Measurements from ENCODE around the gene SCAP. TPM values are rescaled to one million over a fixed set of nuclear protein-coding genes. Genes with fewer than 3 reads are reported as not detected.
A peak's percentile ranks its signal among the peaks of the same experiment; 100 is the strongest.

The SCAP gene
- total and polyA plus RNA-seq, 2 of the 4 experiments (the other 2 are of a cell fraction), result 25.3 to 34.6 TPM

DNA sequence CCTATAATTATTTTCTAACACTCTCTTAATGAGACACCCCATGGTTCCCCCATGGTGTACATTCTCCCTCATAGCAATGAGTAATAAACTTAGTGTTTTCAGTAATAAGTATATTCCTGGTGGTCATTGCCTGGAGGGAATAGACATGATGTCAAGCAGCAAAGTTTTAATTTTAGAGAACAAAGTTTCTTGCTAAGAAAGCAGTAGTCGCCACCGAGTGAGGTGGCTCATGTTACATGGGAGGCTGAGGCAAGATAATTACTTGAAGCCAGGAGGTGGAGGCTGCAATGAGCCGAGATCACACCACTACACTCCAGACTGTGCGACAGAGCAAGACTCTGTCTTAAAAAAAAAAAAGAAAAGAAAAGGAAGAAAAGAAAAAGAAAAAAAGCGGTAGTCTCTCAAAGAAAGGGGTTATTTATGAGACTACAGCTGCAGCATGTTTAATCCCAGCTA is 40.2 kb upstream of the SCAP start:
- Histone ChIP-seq H3K4me3 (ENCODE audit: insufficient read depth, low read depth, low read length) (no peak overlapping the region), H2AFZ (replicated peaks; ENCODE audit: low read length, poor library complexity) (no peak overlapping the region), H2BK120ac (ENCODE audit: low read depth, low read length) (no peak overlapping the region), H2AK5ac (ENCODE audit: low read depth, low read length) (no peak overlapping the region), H4K91ac (ENCODE audit: insufficient read depth, low read depth, low read length) (no peak overlapping the region), H2AK9ac (replicated peaks; ENCODE audit: low read depth, low read length, poor library complexity) (no peak overlapping the region), H3K4me1 (ENCODE audit: control insufficient read depth, insufficient read depth, low read length) (peaks cover 2% of the 10 kb centered on the region; the same call in 1 of the 2 replicates), H3K9me3 (ENCODE audit: control insufficient read depth, insufficient read depth, low read length) (no peaks in the 10 kb centered on the region), H3K23ac (ENCODE audit: low read depth, low read length) (no peak overlapping the region), H3K18ac (ENCODE audit: low read depth, low read length) (no peak overlapping the region), H3K56ac (ENCODE audit: extremely low read depth, insufficient read depth, low read length) (no peak overlapping the region), H4K20me1 (ENCODE audit: insufficient read depth, low read length) (no peaks in the 10 kb centered on the region), H3K79me1 (ENCODE audit: low read depth in 1 of 2, low read length in 2 of 2) (peaks cover 17 to 19% of the 10 kb centered on the region in 2 experiments), H2BK15ac (ENCODE audit: low read depth, low read length) (no peak overlapping the region), H3K9ac (ENCODE audit: low read depth, low read length) (no peak overlapping the region), H3K27me3 (ENCODE audit: control insufficient read depth, insufficient read depth, low read length) (no peaks in the 10 kb centered on the region), H3K4me2 (ENCODE audit: low read depth, low read length) (no peak overlapping the region), H3K4ac (ENCODE audit: low read depth, low read length) (no peak overlapping the region), H3K14ac (replicated peaks; ENCODE audit: low read depth, low read length) (no peak overlapping the region), H4K5ac (ENCODE audit: low read depth, low read length) (no peak overlapping the region), H3K36me3 (ENCODE audit: control insufficient read depth, insufficient read depth, low read length) (no peaks in the 10 kb centered on the region), H3K9me1 (ENCODE audit: insufficient read depth, low read length) (peaks cover 6% of the 10 kb centered on the region), H2BK5ac (ENCODE audit: low read depth, low read length, poor library complexity, severe bottlenecking) (no peak overlapping the region), H2BK20ac (ENCODE audit: low read depth, low read length) (no peak overlapping the region), H4K8ac (ENCODE audit: low read depth in 2 of 2, low read length in 2 of 2) (peak overlapping the region in 1 of 2 experiments; percentile 21; a peak in 1 of 4 replicates), H3K27ac (ENCODE audit: insufficient read depth, low read length) (no peak overlapping the region)
- dilution Hi-C loops (cut with HindIII; ENCODE audit: low sequenced_read_pairs, unreplicated experiment), result no loop called here
- no CpG with 5 or more reads among the region's 5 CpGs for WGBS, 2 experiments (ENCODE audit: extremely low coverage in 2 of 2, insufficient read length in 1 of 2)
- ChIA-PET CTCF (interaction anchor here (0.6 kb wide), 1 partner anchor 71 kb away, joined by 7 read pairs; no protein-coding TSS in a partner anchor), POLR2A (ENCODE audit: unreplicated experiment) (no interaction called here)
- no peak for DNase-seq
- no TSS peak for BruUV-seq (replicated peaks)
- intact Hi-C loops (cut with micrococcal nuclease), result no loop called here
- in situ Hi-C loops (cut with MboI; ENCODE audit: low sequenced_read_pairs), result no loop called here
- ATAC-seq (ENCODE audit: low read depth), result no peak
- TF ChIP-seq RCOR1 (IDR thresholded peaks at IDR 0.05; ENCODE audit: insufficient replicate concordance, low read length) (no peak), MAFK (IDR thresholded peaks at IDR 0.05; ENCODE audit: low read depth, low read length) (no peak), POLR2A (IDR thresholded peaks at IDR 0.05; ENCODE audit: low read depth, low read length) (no peak), SMC3 (IDR thresholded peaks at IDR 0.05; ENCODE audit: low read depth, low read length) (no peak), RFX5 (IDR thresholded peaks at IDR 0.05; ENCODE audit: low read depth, low read length) (no peak), RAD21 (IDR thresholded peaks at IDR 0.05; ENCODE audit: low read length) (no peak)
- TF ChIP-seq, protein P1, sequence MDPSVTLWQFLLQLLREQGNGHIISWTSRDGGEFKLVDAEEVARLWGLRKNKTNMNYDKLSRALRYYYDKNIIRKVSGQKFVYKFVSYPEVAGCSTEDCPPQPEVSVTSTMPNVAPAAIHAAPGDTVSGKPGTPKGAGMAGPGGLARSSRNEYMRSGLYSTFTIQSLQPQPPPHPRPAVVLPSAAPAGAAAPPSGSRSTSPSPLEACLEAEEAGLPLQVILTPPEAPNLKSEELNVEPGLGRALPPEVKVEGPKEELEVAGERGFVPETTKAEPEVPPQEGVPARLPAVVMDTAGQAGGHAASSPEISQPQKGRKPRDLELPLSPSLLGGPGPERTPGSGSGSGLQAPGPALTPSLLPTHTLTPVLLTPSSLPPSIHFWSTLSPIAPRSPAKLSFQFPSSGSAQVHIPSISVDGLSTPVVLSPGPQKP (IDR thresholded peaks at IDR 0.05; ENCODE audit: borderline replicate concordance, low read depth, low read length), result no peak
- TF ChIP-seq, protein P2, sequence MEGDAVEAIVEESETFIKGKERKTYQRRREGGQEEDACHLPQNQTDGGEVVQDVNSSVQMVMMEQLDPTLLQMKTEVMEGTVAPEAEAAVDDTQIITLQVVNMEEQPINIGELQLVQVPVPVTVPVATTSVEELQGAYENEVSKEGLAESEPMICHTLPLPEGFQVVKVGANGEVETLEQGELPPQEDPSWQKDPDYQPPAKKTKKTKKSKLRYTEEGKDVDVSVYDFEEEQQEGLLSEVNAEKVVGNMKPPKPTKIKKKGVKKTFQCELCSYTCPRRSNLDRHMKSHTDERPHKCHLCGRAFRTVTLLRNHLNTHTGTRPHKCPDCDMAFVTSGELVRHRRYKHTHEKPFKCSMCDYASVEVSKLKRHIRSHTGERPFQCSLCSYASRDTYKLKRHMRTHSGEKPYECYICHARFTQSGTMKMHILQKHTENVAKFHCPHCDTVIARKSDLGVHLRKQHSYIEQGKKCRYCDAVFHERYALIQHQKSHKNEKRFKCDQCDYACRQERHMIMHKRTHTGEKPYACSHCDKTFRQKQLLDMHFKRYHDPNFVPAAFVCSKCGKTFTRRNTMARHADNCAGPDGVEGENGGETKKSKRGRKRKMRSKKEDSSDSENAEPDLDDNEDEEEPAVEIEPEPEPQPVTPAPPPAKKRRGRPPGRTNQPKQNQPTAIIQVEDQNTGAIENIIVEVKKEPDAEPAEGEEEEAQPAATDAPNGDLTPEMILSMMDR (conservative IDR thresholded peaks at IDR 0.05; ENCODE audit: low read depth, low read length), result no peak
- TF ChIP-seq, protein P3, sequence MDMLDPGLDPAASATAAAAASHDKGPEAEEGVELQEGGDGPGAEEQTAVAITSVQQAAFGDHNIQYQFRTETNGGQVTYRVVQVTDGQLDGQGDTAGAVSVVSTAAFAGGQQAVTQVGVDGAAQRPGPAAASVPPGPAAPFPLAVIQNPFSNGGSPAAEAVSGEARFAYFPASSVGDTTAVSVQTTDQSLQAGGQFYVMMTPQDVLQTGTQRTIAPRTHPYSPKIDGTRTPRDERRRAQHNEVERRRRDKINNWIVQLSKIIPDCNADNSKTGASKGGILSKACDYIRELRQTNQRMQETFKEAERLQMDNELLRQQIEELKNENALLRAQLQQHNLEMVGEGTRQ (IDR thresholded peaks at IDR 0.05; ENCODE audit: low read depth, low read length), result no peak

Data from IMR-90 (cell line).